ENCODE results near the gene BHLHE23.

Gene BHLHE23

GRCh38 chr20:63017076-63017825 is 10.5 kb upstream of the BHLHE23 start:
- ChIA-PET CTCF (no interaction called here), POLR2A (ENCODE audit: low non-redundant PET) (no interaction called here)
- DNase-seq (ENCODE audit: low spot score): no peak
- TF ChIP-seq, protein P1, sequence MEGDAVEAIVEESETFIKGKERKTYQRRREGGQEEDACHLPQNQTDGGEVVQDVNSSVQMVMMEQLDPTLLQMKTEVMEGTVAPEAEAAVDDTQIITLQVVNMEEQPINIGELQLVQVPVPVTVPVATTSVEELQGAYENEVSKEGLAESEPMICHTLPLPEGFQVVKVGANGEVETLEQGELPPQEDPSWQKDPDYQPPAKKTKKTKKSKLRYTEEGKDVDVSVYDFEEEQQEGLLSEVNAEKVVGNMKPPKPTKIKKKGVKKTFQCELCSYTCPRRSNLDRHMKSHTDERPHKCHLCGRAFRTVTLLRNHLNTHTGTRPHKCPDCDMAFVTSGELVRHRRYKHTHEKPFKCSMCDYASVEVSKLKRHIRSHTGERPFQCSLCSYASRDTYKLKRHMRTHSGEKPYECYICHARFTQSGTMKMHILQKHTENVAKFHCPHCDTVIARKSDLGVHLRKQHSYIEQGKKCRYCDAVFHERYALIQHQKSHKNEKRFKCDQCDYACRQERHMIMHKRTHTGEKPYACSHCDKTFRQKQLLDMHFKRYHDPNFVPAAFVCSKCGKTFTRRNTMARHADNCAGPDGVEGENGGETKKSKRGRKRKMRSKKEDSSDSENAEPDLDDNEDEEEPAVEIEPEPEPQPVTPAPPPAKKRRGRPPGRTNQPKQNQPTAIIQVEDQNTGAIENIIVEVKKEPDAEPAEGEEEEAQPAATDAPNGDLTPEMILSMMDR (conservative IDR thresholded peaks at IDR 0.05; ENCODE audit: low read depth): no peak
- H3K27ac ChIP-seq: no peak overlapping the region

DNA sequence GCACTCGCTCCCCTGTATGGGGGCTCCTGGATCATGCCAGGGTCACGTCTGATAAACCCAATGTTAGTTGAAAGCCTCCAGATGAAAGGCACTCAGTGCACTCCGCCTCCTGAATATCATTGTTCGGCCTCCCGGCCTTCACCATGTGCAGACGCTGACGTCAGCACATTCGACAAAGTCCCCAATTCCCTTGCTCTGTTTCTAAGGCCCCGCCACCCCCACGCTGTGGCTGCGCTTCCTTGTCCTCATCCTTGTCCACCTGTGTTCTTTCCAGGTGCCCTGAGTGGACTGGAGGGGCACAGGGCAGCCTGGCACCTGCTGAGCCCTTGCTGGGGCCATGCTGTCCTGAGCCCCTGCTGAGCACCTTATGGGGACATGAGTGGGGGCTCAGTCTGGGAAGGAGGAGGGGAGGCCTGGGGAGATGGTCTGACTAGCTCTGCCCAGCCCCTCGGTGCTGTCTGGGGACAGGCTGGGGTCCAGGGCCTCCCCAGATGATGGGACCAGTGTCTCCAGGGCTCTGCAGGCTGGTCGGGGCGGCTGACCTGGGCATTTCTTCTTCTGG is 9.8 kb upstream of the BHLHE23 start:
- CTCF ChIA-PET: interaction anchor here (1.0 kb wide), 1 partner anchor 11 kb away, joined by 3 read pairs; no protein-coding TSS in a partner anchor
- TF ChIP-seq, protein P1 (conservative IDR thresholded peaks at IDR 0.05; ENCODE audit: low read depth): no peak
- H3K27ac ChIP-seq: no peak overlapping the region
- POLR2A ChIA-PET (ENCODE audit: low non-redundant PET): no interaction called here
- DNase-seq (ENCODE audit: low spot score): no peak

DNA sequence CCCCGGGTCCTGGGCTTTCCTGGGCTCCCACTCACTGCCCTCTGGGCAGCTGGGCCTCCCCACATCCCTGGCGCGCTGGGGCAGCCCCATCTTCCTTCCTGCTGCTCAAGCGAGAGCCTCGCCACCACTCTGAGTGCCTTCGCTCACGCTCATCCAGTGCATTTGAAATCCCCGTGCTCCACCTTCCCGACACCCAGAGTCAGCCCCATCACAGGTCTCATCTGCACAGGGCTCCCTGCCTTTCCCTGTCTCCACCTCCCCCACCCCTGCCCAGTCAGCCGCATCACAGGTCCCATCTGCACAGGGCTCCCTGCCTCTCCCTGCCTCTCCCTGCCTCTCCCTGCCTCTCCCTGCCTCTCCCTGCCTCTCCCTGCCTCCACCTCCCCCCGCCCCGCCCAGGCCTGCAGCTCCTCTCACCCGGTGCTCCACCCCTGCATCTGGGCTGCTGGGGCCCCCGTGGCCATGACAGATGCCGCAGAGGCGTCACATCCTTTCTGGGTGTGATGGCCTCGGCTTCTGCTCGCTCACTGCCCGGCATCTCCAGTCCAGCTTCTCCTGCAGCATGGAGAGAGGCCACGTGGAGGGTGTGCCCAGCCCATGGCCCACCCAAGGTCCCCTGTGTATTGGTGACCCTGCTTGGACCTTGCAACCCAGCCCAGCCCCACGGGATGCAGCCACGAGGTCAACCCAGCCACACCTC is 9.0 kb upstream of the BHLHE23 start:
- DNase-seq (ENCODE audit: low spot score): no peak
- ChIA-PET POLR2A (ENCODE audit: low non-redundant PET) (no interaction called here), CTCF (interaction anchor here (1.0 kb wide), 1 partner anchor 11 kb away, joined by 3 read pairs; no protein-coding TSS in a partner anchor)
- TF ChIP-seq, protein P1 (conservative IDR thresholded peaks at IDR 0.05; ENCODE audit: low read depth): no peak
- no peak overlapping the region for H3K27ac ChIP-seq

DNA sequence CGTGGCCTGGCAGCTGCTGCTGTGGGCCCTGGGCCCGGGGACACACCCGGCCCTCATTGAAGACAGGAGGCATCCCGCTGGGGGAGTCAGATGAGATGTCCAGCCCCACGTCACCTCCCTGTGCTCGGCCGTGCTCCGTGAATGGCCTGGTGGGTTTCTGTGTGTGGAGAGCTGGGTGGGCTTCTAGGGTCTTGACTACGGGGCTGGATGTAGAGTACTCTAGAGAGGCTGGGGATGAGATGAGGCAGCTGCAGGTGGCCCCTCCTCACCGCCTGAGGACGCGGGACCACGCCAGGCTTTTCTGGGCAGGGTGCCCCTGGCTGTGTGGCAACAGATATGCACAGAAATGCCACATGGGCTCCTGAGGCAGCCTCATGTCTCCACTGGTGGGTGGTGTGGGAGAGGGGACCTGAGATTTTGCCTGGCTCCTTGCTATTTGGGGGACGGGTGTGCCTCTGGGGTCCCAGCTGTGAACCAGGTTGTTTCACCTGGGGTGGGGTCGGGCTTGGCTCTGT is 8.4 kb upstream of the BHLHE23 start:
- CTCF ChIA-PET: interaction anchor here (1.0 kb wide), 1 partner anchor 10 kb away, joined by 3 read pairs; no protein-coding TSS in a partner anchor
- DNase-seq (ENCODE audit: low spot score): no peak
- POLR2A ChIA-PET (ENCODE audit: low non-redundant PET): no interaction called here
- TF ChIP-seq, protein P1 (conservative IDR thresholded peaks at IDR 0.05; ENCODE audit: low read depth): no peak
- H3K27ac ChIP-seq: no peak overlapping the region

DNA sequence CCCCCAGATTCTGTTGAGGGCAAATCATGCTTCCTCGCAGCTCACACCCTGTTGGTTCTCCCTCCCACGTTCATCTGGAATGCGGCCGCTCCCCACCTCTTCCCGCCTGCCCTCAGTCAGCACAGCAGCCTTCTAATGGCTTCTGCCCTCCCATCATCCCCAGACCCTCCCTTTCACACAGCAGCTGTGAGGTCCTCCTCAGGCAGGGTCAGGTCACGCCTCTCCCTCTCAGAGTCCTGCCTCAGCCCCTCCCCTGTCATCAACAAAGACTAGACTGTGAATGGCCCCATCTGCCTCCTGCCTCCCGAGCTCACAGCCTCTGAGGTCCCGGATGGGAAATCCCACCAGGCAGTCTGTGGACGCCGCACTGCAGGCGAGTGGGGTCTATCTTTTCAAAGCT is 7.9 kb upstream of the BHLHE23 start:
- H3K27ac ChIP-seq: no peak overlapping the region
- ChIA-PET POLR2A (ENCODE audit: low non-redundant PET) (no interaction called here), CTCF (no interaction called here)
- no peak for DNase-seq (ENCODE audit: low spot score)
- TF ChIP-seq, protein P1 (conservative IDR thresholded peaks at IDR 0.05; ENCODE audit: low read depth): no peak

DNA sequence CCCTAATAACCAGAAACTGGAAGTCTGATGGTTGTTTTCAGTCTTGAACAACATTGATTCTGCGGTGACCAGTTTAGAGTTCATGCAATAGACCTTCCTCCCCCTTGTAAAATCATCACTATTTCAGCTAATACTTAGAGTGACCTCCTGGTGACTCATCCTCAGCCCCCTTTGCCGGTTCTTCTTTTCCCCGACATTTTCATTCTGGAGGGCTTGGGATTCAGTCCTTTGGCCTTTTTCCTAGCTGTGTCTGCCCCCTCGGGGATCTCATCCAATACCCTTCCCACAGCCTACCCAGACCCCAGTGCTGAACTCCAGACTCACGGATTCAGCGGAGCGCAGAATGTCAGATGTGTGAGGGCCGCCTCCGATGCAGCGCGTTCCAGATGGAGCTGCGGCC is 7.5 kb upstream of the BHLHE23 start:
- ChIA-PET POLR2A (ENCODE audit: low non-redundant PET) (no interaction called here), CTCF (no interaction called here)
- no peak overlapping the region for H3K27ac ChIP-seq
- TF ChIP-seq, protein P1 (conservative IDR thresholded peaks at IDR 0.05; ENCODE audit: low read depth): no peak
- no peak for DNase-seq (ENCODE audit: low spot score)

Measured in RWPE1 (cell line).